ENCODE results near the gene CCSAP.
"Not testable (repeated sequence)": the region's sequence is repeated elsewhere in the genome, so short reads cannot be mapped to it uniquely, and the experiment has no call there.

The CCSAP gene

GRCh38 chr1:229342656-229343569 lies at the start of gene CCSAP:
Gene CCSAP (minus strand): TSS chr1:229343047. CDS start chr1:229342465, 582 bp downstream.
- peak; percentile 17 for DNase-seq (ENCODE audit: low read depth)

- no peak for DNase-seq (ENCODE audit: low read depth)
Observed at GRCh38 chr1:229390130-229390529, 47.3 kb upstream of the CCSAP start.

GRCh38 chr1:229388897-229389580 lies 46.2 kb upstream of the CCSAP start:
- no peak for DNase-seq (ENCODE audit: low read depth)

- DNase-seq (ENCODE audit: low read depth): no peak
Observed at GRCh38 chr1:229385853-229386456, 43.1 kb upstream of the CCSAP start.

GRCh38 chr1:229384822-229385221 lies 42.0 kb upstream of the CCSAP start:
- no peak for DNase-seq (ENCODE audit: low read depth)

GRCh38 chr1:229383961-229384360 lies 41.1 kb upstream of the CCSAP start:
- no peak for DNase-seq (ENCODE audit: low read depth)

GRCh38 chr1:229383188-229383587 lies 40.3 kb upstream of the CCSAP start:
- DNase-seq (ENCODE audit: low read depth): no peak

- no peak for DNase-seq (ENCODE audit: low read depth)
Observed at GRCh38 chr1:229381234-229381633, 38.4 kb upstream of the CCSAP start.

GRCh38 chr1:229380536-229381160 lies 37.8 kb upstream of the CCSAP start:
- DNase-seq (ENCODE audit: low read depth): no peak

- DNase-seq (ENCODE audit: low read depth): no peak
Observed at GRCh38 chr1:229379846-229380245, 37.0 kb upstream of the CCSAP start.

GRCh38 chr1:229378586-229379367 lies 35.9 kb upstream of the CCSAP start:
- DNase-seq (ENCODE audit: low read depth): no peak

- DNase-seq (ENCODE audit: low read depth): not testable (repeated sequence)
Observed at GRCh38 chr1:229378035-229378434, 35.2 kb upstream of the CCSAP start.

GRCh38 chr1:229377429-229377828 lies 34.6 kb upstream of the CCSAP start:
- no peak for DNase-seq (ENCODE audit: low read depth)

- no peak for DNase-seq (ENCODE audit: low read depth)
Observed at GRCh38 chr1:229376521-229376920, 33.7 kb upstream of the CCSAP start.

- no peak for DNase-seq (ENCODE audit: low read depth)
Observed at GRCh38 chr1:229374485-229374884, 31.6 kb upstream of the CCSAP start.

GRCh38 chr1:229373395-229373794 lies 30.5 kb upstream of the CCSAP start:
- DNase-seq (ENCODE audit: low read depth): no peak

GRCh38 chr1:229372251-229372650 lies 29.4 kb upstream of the CCSAP start:
- no peak for DNase-seq (ENCODE audit: low read depth)

GRCh38 chr1:229371624-229372023 lies 28.8 kb upstream of the CCSAP start:
- no peak for DNase-seq (ENCODE audit: low read depth)

GRCh38 chr1:229370601-229371021 lies 27.8 kb upstream of the CCSAP start:
- DNase-seq (ENCODE audit: low read depth): no peak

GRCh38 chr1:229368347-229368746 lies 25.5 kb upstream of the CCSAP start:
- no peak for DNase-seq (ENCODE audit: low read depth)

GRCh38 chr1:229365569-229365968 lies 22.7 kb upstream of the CCSAP start:
- DNase-seq (ENCODE audit: low read depth): no peak

All from stimulated activated CD8-positive, alpha-beta memory T cell treated with anti-CD3 and anti-CD28 coated beads, Interleukin-15, amount 100 ng/mL, for 24 hours (primary cell).